Central memory CD4-positive, alpha-beta T cell (primary cell): ENCODE measurements around the gene CIITA.
"Not testable (repeated sequence)": the region's sequence is repeated elsewhere in the genome, so short reads cannot be mapped to it uniquely, and the experiment has no call there.

Source experiments
- DNase-seq: peaks from one replicate; pipeline ENCODE4 v3.0.0; 2022

CIITA gene

DNA sequence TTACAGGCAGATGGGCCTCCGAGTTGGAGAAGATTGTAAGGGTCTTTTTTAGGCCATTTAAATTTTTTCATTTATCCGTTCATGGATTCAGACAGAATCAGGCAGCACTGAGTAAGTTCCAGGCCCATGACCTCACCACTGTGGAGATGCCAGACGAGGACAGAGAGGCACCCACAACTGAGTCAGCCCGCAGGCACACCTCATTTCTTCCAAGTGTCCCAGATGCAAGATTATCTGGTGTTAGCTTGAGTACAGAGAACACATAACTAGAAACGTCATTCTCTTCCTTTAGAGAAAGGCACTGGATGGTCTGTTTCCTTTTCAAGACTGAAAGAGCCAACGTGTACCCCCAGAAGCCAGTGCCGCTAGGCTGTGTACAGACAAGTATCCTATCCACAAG is 84.2 kb downstream of the CIITA start:
- no peak for DNase-seq

DNA sequence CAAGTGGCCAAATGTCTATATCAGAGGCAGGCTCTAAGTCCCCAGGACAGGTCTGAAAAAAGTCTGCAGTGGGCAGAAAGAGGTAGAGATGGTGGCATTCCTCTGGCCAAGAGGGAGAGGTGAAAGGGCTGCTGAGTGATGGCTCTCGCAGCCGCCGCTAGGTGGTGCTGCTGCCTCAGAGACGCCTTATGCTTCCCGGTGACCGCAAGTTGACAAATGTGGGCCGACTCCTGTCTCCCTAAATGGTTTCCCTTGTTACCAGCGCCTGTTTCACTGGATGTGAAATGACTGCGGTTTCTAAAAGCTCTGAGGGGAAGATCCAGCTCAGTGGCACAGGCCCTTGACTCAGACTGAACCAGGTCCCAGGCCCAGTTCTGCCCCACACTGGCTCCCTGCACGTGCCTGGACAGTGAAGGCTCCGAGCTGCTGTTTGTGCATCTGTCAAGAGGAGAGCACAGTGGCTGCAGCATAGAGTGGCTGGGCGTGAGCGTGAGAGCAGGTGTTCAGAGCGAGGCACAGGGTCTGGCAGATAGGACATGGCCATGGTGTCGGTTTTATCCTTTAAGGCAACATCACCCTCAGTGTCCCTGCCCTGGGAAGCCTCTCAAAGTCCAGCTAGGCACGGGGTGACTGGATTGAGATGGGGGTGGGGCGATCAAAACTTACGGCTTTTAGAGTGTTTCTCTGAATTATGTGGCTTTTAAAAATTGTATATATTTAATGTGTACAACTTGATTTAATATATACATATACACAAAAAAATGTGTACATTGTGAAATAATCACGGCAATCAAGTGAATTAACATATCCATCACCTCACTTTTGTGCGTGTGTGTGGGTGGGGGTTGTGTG is 87.3 kb downstream of the CIITA start:
- peak; percentile 70 for DNase-seq

DNA sequence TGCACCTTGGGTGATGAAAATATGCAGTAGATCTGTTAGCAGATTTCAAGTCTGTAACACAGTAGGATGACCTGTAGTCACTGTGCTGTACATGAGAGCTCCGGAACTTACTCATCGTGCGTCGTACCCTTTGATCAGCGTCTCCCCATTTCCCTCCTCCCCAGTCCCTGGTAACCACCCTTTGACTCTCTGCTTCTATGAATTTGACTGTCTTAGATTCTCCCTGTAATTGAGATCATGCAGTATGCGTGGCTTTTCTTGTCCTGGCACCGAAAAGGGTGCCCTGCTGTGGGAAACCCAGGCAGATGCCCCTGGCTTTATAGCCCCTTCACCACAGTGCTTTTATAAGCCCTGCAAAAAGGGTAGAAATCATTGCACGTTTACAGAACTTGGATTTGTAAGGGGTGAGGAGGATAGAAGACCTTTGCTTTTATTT is 87.9 kb downstream of the CIITA start:
- peak; percentile 78 for DNase-seq

DNA sequence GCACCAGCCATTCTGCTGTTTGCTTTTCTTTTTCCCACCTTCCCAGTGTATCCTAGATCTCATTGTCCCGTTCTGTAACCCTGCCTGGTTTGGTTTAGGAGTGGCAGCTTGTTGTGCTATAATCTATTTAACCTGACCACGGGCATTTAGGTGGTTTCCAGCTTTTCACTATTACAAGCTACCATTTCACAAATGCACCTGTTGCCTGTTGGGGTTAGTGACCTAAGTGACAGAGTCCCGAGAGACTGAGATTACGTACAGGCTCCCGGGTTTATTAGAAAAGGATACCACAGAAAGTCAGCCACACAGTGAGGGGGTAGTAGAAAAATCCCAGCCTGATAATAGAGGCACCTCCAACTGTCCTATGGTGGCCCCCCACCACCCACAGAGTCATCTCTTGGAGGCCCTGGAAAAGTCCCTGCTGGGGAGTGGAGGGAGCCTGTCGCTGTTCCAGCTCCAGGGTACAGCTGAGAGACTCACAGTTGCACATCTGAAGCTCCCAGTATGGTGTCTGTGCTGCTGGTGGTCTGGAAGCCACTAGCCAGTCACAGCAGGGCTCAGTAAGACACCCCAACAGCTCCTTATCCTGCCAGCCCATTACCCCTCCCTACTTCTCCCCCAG is 88.5 kb downstream of the CIITA start:
- no peak for DNase-seq

DNA sequence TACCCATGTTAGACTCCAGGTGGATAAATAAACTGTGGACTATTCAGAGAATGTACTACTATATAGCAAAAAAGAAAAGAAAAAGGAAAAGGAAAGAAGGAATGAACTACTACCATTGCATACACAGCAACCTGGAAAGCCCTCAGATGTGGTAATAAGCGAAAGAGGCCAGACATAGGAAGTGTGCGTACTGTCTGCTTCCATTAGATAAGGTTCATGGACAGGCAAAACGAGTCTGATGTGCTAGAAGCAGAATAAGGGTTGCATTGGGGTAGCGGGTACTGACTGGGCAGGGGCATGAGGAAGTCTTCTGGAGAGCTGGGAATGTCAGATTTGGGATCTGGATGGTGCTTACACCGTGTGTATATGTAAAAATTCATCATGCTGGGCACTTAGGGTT is 89.1 kb downstream of the CIITA start:
- no peak for DNase-seq

DNA sequence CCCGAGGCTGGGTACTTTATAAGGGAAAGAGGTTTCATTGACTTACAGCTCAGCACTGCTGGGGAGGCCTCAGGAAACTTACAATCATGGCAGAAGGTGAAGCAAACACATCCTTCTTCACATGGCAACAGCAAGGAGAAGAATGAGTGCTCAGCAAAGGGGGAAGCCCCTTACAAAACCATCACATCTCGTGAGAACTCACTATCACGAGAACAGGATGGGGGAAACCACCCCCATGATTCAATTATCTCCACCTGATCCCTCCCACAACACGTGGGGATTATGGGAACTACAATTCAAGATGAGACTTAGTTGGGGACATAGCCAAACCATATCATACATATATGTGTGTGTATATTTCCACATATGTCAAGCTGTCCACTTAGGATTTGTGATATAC is 89.6 kb downstream of the CIITA start:
- not testable (repeated sequence) for DNase-seq

DNA sequence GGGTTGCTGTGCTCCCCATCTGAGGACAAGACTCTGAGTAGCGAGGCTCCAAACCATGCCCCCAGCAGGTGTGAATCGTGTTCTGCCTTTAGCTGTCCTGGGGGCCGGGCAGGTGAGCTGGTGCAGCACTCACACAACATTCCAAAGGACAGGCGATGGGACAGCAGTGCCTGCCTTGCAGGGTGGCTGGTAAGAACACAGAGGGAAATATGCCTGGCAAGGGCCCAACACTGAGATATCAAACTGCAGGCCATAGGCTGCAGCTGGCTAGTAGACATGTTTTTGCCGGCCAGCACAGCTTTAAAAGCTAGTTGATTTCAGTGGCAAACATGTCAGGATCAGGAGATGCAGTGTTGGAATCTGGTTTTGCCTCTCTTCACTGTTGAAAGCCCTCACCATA is 91.0 kb downstream of the CIITA start:
- DNase-seq = no peak

DNA sequence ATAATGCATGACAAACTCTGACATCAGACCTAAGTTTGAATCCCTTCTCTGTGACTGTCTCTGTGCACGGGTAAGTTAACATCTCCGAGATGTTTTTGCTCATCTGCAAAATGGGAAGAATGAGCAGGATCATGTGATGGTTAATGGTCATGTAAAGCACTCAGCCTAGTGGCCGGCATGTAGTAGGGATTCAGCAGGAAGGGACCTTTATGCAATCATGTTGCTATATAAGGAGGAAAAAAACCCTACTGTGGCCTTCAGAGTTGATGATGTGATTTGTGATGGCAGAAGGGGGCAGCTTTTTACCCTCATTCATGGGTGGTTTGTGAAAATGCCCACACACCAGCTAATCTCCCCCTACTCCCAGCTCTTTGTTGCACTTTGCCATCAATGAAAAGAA is 91.5 kb downstream of the CIITA start:
- DNase-seq = no peak

DNA sequence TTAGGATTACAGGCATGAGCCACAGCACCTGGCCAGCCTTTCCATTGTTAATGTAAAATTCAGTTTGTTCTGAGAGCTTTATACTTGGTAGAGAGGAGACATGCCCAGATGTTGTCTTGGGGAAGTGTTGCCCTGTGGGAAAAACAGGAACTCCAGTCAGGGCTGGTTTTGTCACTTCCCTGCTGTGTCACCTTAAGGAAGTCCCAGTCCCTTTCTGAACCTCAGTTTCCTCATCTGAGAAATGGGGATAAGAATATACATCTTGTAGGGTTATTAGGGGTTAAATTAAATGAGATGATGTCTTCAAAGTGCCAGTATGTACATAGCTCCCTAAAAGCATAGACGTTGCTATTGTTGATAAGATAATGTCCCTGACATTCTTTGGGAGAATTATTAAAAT is 92.6 kb downstream of the CIITA start:
- DNase-seq = no peak

DNA sequence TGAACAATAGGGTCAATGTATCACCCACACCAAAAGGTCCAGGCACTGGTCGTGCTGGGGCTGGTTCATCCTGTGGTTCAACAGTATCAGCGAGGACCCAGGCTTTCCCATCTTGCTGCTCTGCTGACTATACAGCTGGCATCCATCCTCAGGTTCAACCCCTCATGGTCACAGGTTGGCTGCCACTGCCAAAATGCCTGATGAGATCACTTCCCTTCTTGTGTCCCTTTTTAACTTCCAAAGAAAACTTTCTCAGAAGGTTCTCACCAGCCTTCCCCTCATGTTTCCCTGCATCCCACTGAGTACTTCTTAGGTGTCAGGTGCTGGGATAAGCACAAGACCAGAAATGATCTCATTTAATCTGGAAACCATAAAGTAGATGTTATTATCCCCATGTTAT is 93.1 kb downstream of the CIITA start:
- DNase-seq = no peak

DNA sequence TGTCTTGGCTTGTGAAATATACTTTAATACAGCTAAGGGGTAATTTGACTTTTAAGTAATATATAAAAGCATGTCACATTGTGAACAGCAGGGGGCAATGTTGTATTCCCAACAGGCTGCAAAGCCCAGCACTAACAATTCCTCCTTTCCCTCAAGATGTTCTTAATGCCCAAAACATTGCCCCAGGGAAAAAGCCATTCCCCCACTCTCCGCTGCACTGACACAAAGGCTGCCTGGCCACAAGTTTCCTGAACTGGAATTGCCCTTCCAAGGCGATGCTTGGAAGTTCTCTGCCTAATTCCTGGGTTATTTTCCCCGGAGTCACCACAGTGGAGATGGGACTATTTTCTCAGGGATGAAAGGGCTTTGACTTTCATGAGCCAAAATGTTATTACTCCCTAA is 94.6 kb downstream of the CIITA start:
- peak; percentile 40 for DNase-seq

DNA sequence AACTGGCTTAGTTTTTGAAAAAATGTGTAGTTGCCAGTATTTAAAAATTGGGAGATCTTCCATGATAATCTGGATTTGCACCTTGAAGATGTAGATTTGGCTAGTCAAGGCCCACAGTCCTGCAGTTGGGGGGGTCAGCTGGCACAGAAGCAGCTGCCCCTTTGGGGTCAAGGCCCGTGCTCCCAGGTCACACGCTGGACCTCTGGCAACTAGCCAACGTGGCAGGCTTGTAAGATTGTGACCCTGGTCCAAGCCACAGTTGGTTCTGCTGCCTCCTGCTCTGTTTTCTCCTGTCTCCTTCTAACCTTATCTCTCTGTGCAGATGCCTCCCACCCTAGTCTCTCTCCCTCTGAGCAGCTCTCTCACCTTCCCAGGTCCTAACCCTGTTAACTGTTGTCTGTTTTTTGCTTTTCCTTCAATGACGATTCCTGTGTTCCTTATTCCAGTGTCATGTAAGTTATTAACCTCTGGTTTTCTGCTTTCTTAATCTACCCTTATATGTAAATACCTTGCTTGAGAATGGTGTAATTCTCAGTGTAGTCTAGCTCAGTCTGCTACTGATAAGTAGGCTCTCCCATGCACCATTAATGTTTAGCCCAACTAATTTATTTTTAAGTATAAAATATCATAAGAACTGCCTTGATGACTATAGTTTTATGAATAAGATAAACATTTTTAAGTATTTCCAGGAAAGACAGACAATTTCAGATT is 95.3 kb downstream of the CIITA start:
- DNase-seq = no peak

DNA sequence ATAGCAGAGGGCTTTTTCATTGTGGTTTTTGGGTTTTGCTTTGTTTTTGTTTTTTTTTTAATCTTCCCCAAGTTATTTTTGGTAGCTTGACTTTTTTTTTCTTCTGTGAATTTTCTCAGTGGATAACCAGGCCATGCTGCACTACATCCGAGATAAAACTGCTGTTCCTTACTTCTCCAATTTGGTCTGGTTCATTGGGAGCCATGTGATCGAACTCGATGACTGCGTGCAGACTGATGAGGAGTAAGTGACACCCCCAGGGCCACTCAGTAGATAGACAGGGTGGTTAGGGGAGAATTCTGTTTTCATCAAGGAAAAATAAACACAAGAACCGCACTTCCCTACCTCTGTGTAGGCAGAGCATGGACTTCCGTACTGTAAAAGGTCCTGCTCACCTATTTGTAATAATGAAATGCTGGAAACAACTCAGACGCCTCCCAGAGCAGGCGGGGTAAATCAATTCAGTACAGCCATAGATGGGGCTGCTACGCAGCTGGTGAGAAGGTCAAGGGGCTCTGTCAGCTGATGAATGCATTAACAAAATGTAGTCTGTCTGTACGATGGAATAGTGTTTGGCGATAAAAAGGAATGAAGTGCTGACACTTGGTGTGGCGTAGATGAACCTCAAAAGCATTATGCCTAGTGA is 95.9 kb downstream of the CIITA start:
- no peak for DNase-seq

DNA sequence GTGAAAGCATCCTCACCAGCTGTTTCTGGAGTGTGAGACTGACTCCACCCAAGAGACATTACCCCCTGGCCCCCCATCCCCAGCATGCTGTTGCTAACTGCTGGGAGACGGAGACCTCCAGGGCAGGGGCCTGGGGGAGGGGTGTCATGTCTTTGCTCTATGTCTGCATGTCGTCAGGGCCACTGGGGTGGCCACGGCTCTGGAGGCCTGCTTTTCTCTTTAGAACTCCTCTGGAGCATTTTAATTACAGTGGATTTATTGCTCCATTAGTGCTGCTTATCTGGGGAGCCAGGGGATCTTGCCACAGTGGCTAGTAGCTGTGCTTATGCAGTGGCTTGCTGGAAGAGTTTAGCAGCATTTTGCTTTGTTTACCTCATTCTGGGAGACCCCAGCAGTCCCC is 99.6 kb downstream of the CIITA start:
- DNase-seq = no peak

DNA sequence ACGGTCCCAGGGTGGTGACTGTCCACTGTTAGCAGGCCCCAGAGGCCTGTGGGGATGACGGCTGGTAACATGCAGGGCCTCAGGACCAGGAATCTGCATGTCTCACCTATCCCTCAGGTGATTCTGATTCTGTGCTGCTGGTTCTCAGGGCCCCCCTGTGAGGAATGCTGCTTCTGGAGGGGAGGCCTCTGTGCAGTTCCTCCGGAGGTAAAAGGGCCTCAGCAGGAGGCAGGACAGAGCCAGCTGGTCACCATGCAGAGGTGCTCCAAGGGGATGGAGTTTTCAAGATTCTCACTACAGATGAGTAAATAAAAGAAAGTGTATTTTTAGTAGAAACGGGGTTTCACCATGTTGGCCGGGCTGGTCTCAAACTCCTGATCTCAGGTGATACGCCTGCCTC is 101.1 kb downstream of the CIITA start:
- no peak for DNase-seq

DNA sequence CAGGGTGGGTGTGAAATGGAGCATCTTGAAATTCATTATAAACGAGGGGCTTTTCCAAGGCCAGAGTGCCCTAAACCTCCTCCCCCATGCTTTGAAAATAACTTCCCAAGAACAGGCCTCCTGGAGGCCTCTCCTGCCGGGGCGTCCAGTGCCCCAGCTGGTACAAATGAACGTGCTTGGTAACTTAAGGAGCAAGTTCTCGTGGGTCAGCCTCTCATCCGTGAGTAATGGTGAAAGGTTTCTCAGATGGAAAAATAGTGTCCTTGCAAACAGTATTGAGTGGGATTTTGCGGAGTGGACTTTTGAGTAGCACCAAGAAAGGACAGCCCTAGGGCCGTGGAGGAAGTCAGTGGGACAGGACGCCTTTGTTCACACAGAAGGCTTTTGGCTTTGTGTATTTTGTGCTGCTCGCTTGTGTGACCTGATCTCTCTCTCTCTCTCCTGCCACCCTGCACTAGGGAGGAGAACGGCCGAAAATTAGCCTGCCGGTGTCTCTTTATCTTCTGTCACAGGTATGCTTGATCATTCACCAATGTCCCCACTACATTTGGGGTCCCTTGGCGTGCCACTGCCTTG is 102.0 kb downstream of the CIITA start:
- no peak for DNase-seq

DNA sequence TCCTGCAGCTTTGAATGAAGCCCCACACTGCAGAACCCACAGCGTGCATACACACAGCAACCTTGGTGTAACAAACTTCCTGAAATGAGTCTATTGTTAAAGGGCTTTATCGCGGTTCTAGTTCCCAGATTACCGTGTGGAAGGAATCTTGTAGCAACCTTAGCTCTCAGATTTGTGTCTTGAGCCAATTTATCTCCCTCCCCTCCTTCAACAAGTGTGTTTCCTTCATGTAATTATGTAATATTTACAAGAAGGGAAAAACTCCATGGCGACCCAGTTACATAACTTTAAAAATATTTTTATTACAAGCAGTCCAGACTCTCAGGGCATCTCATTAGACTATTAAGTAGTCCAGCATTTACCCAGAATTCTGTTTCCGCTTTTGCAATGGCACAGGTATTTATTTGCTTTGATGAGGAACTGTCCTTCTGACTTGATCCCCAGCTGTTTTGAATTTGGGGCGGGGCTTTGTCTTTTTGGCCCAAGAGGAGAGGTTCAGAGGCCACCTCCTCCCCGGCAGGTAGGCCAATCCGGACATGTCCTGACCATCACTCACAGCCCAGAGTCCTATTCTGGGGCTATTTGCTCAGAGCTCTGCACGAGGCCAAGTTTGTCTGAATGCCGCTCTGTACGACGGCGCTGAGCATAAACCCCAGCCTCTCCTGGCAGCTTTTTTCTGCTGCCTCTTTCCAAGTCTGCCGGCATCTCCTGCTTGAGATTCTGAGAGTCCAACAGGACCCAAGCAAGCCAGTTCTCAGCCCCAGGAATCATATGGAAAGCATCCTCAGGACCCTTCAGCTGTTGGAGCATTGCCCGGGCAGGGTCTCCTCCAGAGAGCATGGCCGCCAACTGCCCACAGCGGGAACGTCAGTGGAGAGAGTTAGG is 103.0 kb downstream of the CIITA start:
- no peak for DNase-seq

DNA sequence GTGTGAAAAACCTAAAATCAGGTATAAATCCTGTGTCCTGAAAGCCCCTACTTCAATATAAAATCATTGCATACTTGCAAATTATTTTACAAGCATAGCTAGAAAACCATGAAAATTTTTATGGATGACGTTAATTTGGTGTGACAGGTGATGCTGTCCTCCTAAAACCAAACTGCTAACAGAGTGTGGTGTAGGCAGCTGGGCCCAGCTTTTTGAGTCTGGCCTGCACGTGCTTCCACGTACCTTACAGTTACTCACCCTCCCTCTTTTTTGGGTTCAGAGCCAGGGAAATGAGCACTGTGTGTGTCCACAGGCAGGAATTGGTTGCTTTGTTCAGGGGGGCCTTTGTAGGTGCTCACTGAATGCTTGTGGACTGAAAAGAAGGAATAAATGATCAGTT is 103.8 kb downstream of the CIITA start:
- DNase-seq = no peak

DNA sequence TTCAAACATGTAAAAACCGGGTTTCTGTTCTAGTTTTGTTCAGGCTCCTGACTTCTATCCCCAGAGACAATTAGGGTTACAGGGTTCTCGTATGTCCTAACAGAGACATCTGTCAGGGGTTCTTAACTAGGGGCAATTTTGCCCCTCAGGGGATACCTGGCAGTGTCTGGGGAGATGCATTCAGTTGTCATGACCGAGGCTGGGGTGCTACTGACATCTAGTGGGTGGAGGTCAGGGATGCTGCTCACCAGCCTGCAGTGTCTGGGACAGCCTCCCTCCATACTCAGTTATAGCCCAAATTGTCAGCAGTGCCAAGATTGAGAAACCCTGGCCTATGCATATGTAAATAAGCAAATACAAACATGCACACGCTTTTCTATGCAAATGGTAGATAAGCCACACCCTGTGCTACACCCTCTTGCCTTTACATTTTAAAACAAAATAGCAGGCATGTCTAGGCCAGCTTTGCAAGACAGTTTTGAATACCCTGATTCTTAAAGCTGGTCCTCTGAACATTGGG is 104.8 kb downstream of the CIITA start:
- no peak for DNase-seq

DNA sequence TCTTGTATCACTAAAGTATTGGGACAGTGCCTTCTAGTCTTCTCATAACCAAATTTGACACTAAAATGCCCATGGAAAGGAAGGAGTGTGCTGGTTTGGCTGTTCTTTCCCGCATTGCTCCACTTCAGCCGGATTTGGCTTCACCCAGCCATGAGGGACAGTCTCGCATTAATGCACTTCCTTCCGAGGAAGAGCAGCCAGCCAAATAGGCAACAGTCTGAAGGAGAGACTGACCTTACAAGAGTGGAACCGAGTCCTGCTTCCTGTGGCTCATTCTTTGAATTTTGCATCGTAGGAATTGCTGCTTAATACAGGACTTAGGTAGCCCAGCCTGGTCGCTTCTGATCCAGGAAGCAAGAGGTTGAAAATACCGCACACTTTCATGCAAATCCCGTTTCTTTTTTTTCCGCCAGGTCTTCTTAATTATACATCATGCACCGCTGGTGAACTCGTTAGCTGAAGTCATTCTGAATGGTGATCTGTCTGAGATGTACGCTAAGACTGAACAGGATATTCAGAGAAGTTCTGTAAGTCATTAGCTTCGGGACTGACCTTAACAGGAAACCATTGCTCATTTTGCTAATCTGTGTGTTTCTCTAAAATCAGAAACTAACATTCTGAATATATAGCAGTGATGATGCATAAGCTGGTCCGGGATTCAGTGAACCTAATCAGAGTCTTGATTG is 105.6 kb downstream of the CIITA start:
- DNase-seq = no peak

DNA sequence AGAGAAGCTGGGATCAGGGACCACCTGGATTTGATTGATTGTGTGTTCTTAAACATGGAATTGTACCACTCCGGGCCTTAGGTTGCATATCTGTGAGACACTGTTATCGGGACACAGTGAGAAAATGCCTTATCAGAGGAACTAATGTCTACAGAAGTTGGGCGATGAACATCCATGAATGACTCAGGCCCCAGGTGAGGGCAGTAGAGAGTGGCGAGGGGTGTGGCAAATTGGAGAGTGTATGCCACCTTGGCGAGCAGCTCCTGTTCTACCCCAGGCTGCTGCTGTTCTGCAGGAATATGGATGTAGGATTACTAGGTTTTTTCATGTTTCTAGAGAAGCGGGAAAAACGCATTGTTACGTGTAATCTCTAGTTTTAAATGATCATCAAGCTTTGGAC is 106.2 kb downstream of the CIITA start:
- DNase-seq = no peak
